K562 (cell line): ENCODE data around the gene CLSTN2. TPM values are rescaled to one million over a fixed set of nuclear protein-coding genes. Genes with fewer than 3 reads are reported as not detected.

Experiments used
- ATAC-seq: fragments of 200-7000 bp; cut with Tn5 transposase; 3 replicates; pipeline ENCODE4 v1.9.1; 2020; ENCODE audit warnings: moderate library complexity
- BruUV-seq: library from RNA; stranded (reverse); fragments of 400-500 nt; replicated peaks from 2 replicates; lab custom pipeline; 2021; lab: Mats Ljungman, UMichigan
- CTCF ChIA-PET: fragments of 300-600 bp; formaldehyde crosslinking; extraction: SDS; loops from one replicate; lab custom pipeline; 2021; ENCODE audit warnings: low intra/inter-chr PET ratio; lab: Yijun Ruan, JAX
- POLR2A ChIA-PET: fragments of 300-600, 350-650 bp; sonication (Branson Sonifier 250); formaldehyde crosslinking; extraction: SDS; loops from one replicate; lab custom pipeline; 2021; ENCODE audit warnings: antibody characterized with exemption, inconsistent platforms; lab: Yijun Ruan, JAX
- DNase-seq, 4 experiments: peaks; one replicate each; pipeline versions ENCODE4 v3.0.0 to v3.0.0-alpha.2; 2011 to 2018; ENCODE audit warnings: low spot score in 3 of 4, mixed read lengths in 3 of 4; ENCODE audit errors: extremely low read depth in 1 of 4
- FAIRE-seq: peaks from 2 replicates; lab custom pipeline; 2011; peaks lifted over from hg19 to GRCh38; lab: Jason Lieb, UNC
- H2AFZ ChIP-seq: 2 replicates; pipeline ENCODE4 v1.6.0; 2011; ENCODE audit warnings: low read depth, low read length, control low read depth, inconsistent platforms
- H3K27ac ChIP-seq: fragments of 200-600 bp; 3 replicates; pipeline ENCODE4 v1.8.0; 2011; ENCODE audit warnings: low read depth, mild to moderate bottlenecking, control low read depth, inconsistent platforms, low read length, moderate library complexity, mixed read lengths; ENCODE audit errors: extremely low read depth
- H3K27me3 ChIP-seq, 2 experiments: fragments of 300-600 bp in 1 of 2; 2 replicates in 1 of 2; 3 replicates in 1 of 2; pipeline versions ENCODE4 v1.6.0 to v1.8.0; 2011; ENCODE audit warnings: inconsistent platforms in 2 of 2, low read length in 2 of 2, mild to moderate bottlenecking in 1 of 2, mixed read lengths in 1 of 2, moderate library complexity in 1 of 2; ENCODE audit not compliant: control insufficient read depth in 2 of 2, insufficient read depth in 2 of 2
- H3K36me3 ChIP-seq: fragments of 300-600 bp; 3 replicates; pipeline ENCODE4 v1.8.0; 2011; ENCODE audit warnings: mild to moderate bottlenecking, low read length, inconsistent platforms; ENCODE audit not compliant: control insufficient read depth, insufficient read depth
- H3K4me1 ChIP-seq, 2 experiments: fragments of 200-600 bp in 1 of 2; replicated peaks in 1 of 2; 2 replicates in 1 of 2; 3 replicates in 1 of 2; pipeline versions ENCODE4 v1.5.1 to v1.8.0; 2011; ENCODE audit warnings: inconsistent platforms in 2 of 2, low read length in 2 of 2, mild to moderate bottlenecking in 1 of 2, mixed read lengths in 1 of 2, moderate library complexity in 1 of 2; ENCODE audit not compliant: control insufficient read depth in 2 of 2, insufficient read depth in 2 of 2
- H3K4me2 ChIP-seq: 2 replicates; pipeline ENCODE4 v1.6.1; 2011; ENCODE audit warnings: low read length, control low read depth, inconsistent platforms, mixed read lengths; ENCODE audit not compliant: insufficient read depth
- H3K4me3 ChIP-seq: fragments of 200-600 bp; sonication (generic), shearing (Covaris generic); 2 replicates; pipeline ENCODE4 v1.5.1; 2016; ENCODE audit warnings: control low read depth, inconsistent platforms
- H3K79me2 ChIP-seq: fragments of 200-600 bp; 3 replicates; pipeline ENCODE4 v1.8.0; 2011; ENCODE audit warnings: low read length, inconsistent platforms; ENCODE audit not compliant: control insufficient read depth, insufficient read depth
- H3K9ac ChIP-seq, 2 experiments: 2 replicates each; pipeline versions ENCODE4 v1.6.0 to v1.6.1; 2011; ENCODE audit warnings: low read depth in 2 of 2, low read length in 2 of 2, control low read depth in 1 of 2, inconsistent platforms in 1 of 2, mild to moderate bottlenecking in 1 of 2, mixed read lengths in 1 of 2; ENCODE audit not compliant: insufficient read depth in 1 of 2
- H3K9me1 ChIP-seq: one replicate; pipeline ENCODE4 v1.6.0; 2011; ENCODE audit warnings: inconsistent platforms, mild to moderate bottlenecking, low read length, moderate library complexity; ENCODE audit not compliant: control insufficient read depth, insufficient read depth
- H3K9me3 ChIP-seq: replicated peaks from 2 replicates; pipeline ENCODE4 v1.5.1; 2011; ENCODE audit warnings: low read depth, low read length, inconsistent platforms; ENCODE audit not compliant: control insufficient read depth, insufficient read depth
- H4K20me1 ChIP-seq: replicated peaks from 2 replicates; pipeline ENCODE4 v1.6.1; 2011; ENCODE audit warnings: low read length, inconsistent platforms, mixed read lengths; ENCODE audit not compliant: control insufficient read depth, insufficient read depth
- E2F6 ChIP-seq, 2 experiments: IDR thresholded peaks; 2 replicates each; pipeline ENCODE4 v1.6.1; 2011; ENCODE audit warnings: borderline replicate concordance in 1 of 2, control low read depth in 1 of 2, low read depth in 1 of 2, low read length in 1 of 2, mild to moderate bottlenecking in 1 of 2, mixed read lengths in 1 of 2, moderate library complexity in 1 of 2; ENCODE audit not compliant: insufficient read depth in 1 of 2, insufficient read length in 1 of 2, poor library complexity in 1 of 2, severe bottlenecking in 1 of 2; ENCODE audit errors: extremely low read depth in 1 of 2
- EHMT2 ChIP-seq: fragments of 450-650 bp; IDR thresholded peaks from 2 replicates; pipeline ENCODE4 v1.6.1; 2018; ENCODE audit warnings: antibody characterized with exemption
- FOXA1 ChIP-seq: fragments of 450-650 bp; IDR thresholded peaks from 2 replicates; pipeline ENCODE4 v1.6.1; 2016; ENCODE audit warnings: mild to moderate bottlenecking, borderline replicate concordance
- HDAC6 ChIP-seq: IDR thresholded peaks from 2 replicates; pipeline ENCODE4 v1.6.1; 2012; ENCODE audit warnings: low read depth, mild to moderate bottlenecking, control low read depth, inconsistent platforms, low read length, moderate library complexity
- PHF20 ChIP-seq: fragments of 450-650 bp; IDR thresholded peaks from 2 replicates; pipeline ENCODE4 v1.6.1; 2018; ENCODE audit not compliant: partially characterized antibody
- PHF21A ChIP-seq: fragments of 450-650 bp; IDR thresholded peaks from 2 replicates; pipeline ENCODE4 v1.6.1; 2017; ENCODE audit warnings: low read depth, borderline replicate concordance
- PPARD ChIP-seq: fragments of 250-450 bp; sonication (Bioruptor Pico); IDR thresholded peaks from 2 replicates; pipeline ENCODE4 v1.8.0; 2022; ENCODE audit warnings: inconsistent platforms, mild to moderate bottlenecking, moderate library complexity
- THRA ChIP-seq: fragments of 450-650 bp; IDR thresholded peaks from 2 replicates; pipeline ENCODE4 v1.6.1; 2017; ENCODE audit warnings: mild to moderate bottlenecking, moderate library complexity
- ZC3H8 ChIP-seq: fragments of 450-650 bp; IDR thresholded peaks from 2 replicates; pipeline ENCODE4 v1.6.1; 2017
- ZFX ChIP-seq: sonication (generic); formaldehyde crosslinking; IDR thresholded peaks from 2 replicates; pipeline ENCODE4 v1.8.0; 2022; ENCODE audit warnings: mild to moderate bottlenecking, missing genetic modification reagents, moderate library complexity
- WGBS: fragments of 100-300 bp; shearing (Covaris generic); methylation state at CpG from one replicate; pipeline ENCODE4 v1.1.6; 2016; ENCODE audit warnings: low coverage, mixed read lengths; ENCODE audit not compliant: insufficient coverage; ENCODE audit errors: missing lambda C conversion rate; 5-methylcytosine and 5-hydroxymethylcytosine counted together
- in situ Hi-C: fragments of 300-500 bp; cut with MboI; formaldehyde crosslinking; loops from 4 replicates; pipeline ENCODE4 v1.15.0; 2018; ENCODE audit warnings: inconsistent platforms, mixed read lengths
- intact Hi-C: fragments of 100-400 bp; cut with micrococcal nuclease; formaldehyde crosslinking; loops from 2 replicates; pipeline ENCODE4 v1.14.2; 2022
- polyA plus RNA-seq, 8 experiments: library from polyadenylated mRNA; depleted of rRNA in 4 of 8; stranded (reverse) in 5 of 8; unstranded in 3 of 8; fragments of >200 nt; fragmentation: Nextera tagmentation in 2 of 8; fragmentation: Illumina TruSeq in 1 of 8; extraction: Ambion mirVana in 2 of 8; extraction: Trizol in 1 of 8; gene quantifications; 2 replicates each; pipeline versions ENCODE4 v1.2.1 to v1.2.3, GENCODE V29; 2011 to 2014; ENCODE audit warnings: inconsistent platforms in 1 of 8, missing spikeins in 1 of 8
- total RNA-seq, 7 experiments: library from RNA; depleted of rRNA in 6 of 7; stranded (reverse); fragments of >200 nt in 6 of 7; fragmentation: Illumina TruSeq in 2 of 7; extraction: Trizol in 2 of 7; gene quantifications; 2 replicates each; pipeline versions ENCODE4 v1.2.1 to v1.2.3, GENCODE V29; 2011 to 2021; ENCODE audit warnings: low replicate concordance in 1 of 7
- TF ChIP-seq, protein P1 (sequence below): IDR thresholded peaks from 2 replicates; pipeline ENCODE4 v1.6.1; 2011; ENCODE audit warnings: borderline replicate concordance, low read depth, mild to moderate bottlenecking, moderate library complexity, low read length; ENCODE audit not compliant: insufficient read depth, poor library complexity, severe bottlenecking
- TF ChIP-seq, protein P2 (sequence below): fragments of 250-450 bp; sonication (Bioruptor Pico); IDR thresholded peaks from 2 replicates; pipeline ENCODE4 v1.5.0; 2021; ENCODE audit warnings: mild to moderate bottlenecking, borderline replicate concordance

Gene CLSTN2
- total and polyA plus RNA-seq, 9 of the 15 experiments (the other 6 are each of a cell fraction or from before 2014, with no cell fraction given), result 0.02 to 0.04 (median 0.04) TPM; not detected in 6

GRCh38 chr3:140529558-140529957 lies 594.6 kb downstream of the CLSTN2 start:
- Histone ChIP-seq H3K9me3 (no peaks in the 10 kb centered on the region), H3K4me3 (no peak overlapping the region), H3K27me3 (no peaks in the 10 kb centered on the region), H2AFZ (no peak overlapping the region), H3K27ac (no peak overlapping the region), H3K9me1 (no peaks in the 10 kb centered on the region), H3K79me2 (no peaks in the 10 kb centered on the region), H3K4me2 (no peak overlapping the region), H4K20me1 (no peaks in the 10 kb centered on the region), H3K4me1 (no peaks in the 10 kb centered on the region), H3K36me3 (no peaks in the 10 kb centered on the region), H3K9ac (no peak overlapping the region)
- no peak for ATAC-seq
- intact Hi-C loops, result no loop called here
- CTCF ChIA-PET, result no interaction called here
- TF ChIP-seq PHF21A, result no peak
- no peak for TF ChIP-seq FOXA1
- no peak for TF ChIP-seq ZC3H8
- TF ChIP-seq ZFX (CRISPR knock-in tag), result no peak
- no peak for TF ChIP-seq E2F6 (IDR thresholded peaks at IDR 0.05; ENCODE audit: borderline replicate concordance in 1 of 2, extremely low read depth in 1 of 2, insufficient read depth in 1 of 2, insufficient read length in 1 of 2, low read depth in 1 of 2, low read length in 1 of 2, poor library complexity in 1 of 2, severe bottlenecking in 1 of 2)
- TF ChIP-seq HDAC6, result no peak
- TF ChIP-seq PHF20, result no peak
- no peak for TF ChIP-seq PPARD (CRISPR knock-in tag)
- TF ChIP-seq, protein P1, sequence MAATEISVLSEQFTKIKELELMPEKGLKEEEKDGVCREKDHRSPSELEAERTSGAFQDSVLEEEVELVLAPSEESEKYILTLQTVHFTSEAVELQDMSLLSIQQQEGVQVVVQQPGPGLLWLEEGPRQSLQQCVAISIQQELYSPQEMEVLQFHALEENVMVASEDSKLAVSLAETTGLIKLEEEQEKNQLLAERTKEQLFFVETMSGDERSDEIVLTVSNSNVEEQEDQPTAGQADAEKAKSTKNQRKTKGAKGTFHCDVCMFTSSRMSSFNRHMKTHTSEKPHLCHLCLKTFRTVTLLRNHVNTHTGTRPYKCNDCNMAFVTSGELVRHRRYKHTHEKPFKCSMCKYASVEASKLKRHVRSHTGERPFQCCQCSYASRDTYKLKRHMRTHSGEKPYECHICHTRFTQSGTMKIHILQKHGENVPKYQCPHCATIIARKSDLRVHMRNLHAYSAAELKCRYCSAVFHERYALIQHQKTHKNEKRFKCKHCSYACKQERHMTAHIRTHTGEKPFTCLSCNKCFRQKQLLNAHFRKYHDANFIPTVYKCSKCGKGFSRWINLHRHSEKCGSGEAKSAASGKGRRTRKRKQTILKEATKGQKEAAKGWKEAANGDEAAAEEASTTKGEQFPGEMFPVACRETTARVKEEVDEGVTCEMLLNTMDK, result no peak
- no peak for TF ChIP-seq EHMT2
- TF ChIP-seq, protein P2, sequence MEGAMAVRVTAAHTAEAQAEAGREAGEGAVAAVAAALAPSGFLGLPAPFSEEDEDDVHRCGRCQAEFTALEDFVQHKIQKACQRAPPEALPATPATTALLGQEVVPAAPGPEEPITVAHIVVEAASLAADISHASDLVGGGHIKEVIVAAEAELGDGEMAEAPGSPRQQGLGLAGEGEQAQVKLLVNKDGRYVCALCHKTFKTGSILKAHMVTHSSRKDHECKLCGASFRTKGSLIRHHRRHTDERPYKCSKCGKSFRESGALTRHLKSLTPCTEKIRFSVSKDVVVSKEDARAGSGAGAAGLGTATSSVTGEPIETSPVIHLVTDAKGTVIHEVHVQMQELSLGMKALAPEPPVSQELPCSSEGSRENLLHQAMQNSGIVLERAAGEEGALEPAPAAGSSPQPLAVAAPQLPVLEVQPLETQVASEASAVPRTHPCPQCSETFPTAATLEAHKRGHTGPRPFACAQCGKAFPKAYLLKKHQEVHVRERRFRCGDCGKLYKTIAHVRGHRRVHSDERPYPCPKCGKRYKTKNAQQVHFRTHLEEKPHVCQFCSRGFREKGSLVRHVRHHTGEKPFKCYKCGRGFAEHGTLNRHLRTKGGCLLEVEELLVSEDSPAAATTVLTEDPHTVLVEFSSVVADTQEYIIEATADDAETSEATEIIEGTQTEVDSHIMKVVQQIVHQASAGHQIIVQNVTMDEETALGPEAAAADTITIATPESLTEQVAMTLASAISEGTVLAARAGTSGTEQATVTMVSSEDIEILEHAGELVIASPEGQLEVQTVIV (CRISPR knock-in tag), result no peak
- no peak for TF ChIP-seq THRA
- POLR2A ChIA-PET, result no interaction called here
- BruUV-seq, result no TSS peak
- no peak for FAIRE-seq
- WGBS, result 0% methylated on average over 1 of the region's 1 CpG
- DNase-seq, result no peak
- in situ Hi-C loops, result no loop called here
